Osteocyte (in vitro differentiated cells): ENCODE measurements around the gene SELL. TPM values are rescaled to one million over a fixed set of nuclear protein-coding genes. Genes with fewer than 3 reads are reported as not detected.

Experiments
- DNase-seq: peaks from one replicate; pipeline ENCODE4 v3.0.0; 2021; ENCODE audit warnings: mixed read lengths; ENCODE audit not compliant: unreplicated experiment; ENCODE audit errors: extremely low spot score
- H3K27ac Mint-ChIP-seq: one replicate; pipeline ENCODE4 v1.8.0; 2021; ENCODE audit warnings: mild to moderate bottlenecking, mixed read lengths; ENCODE audit not compliant: unreplicated experiment
- H3K27me3 Mint-ChIP-seq: one replicate; pipeline ENCODE4 v1.8.0; 2021; ENCODE audit warnings: mixed read lengths; ENCODE audit not compliant: unreplicated experiment
- H3K36me3 Mint-ChIP-seq: one replicate; pipeline ENCODE4 v1.8.0; 2021; ENCODE audit warnings: mixed read lengths; ENCODE audit not compliant: unreplicated experiment
- H3K4me1 Mint-ChIP-seq: one replicate; pipeline ENCODE4 v1.8.0; 2021; ENCODE audit warnings: mixed read lengths; ENCODE audit not compliant: unreplicated experiment
- H3K4me3 Mint-ChIP-seq: one replicate; pipeline ENCODE4 v1.8.0; 2021; ENCODE audit warnings: mild to moderate bottlenecking, moderate library complexity, mixed read lengths; ENCODE audit not compliant: unreplicated experiment
- H3K9me3 Mint-ChIP-seq: one replicate; pipeline ENCODE4 v1.8.0; 2021; ENCODE audit warnings: mixed read lengths; ENCODE audit not compliant: unreplicated experiment
- total RNA-seq: library from RNA; stranded (reverse); gene quantifications from 2 replicates; pipeline ENCODE4 v1.2.1, GENCODE V29; 2021
- TF ChIP-seq, protein P1 (sequence below): fragments of 200-600 bp; sonication (generic); IDR thresholded peaks from 2 replicates; pipeline ENCODE4 v1.5.0; 2021; ENCODE audit warnings: antibody characterized with exemption, mild to moderate bottlenecking, moderate library complexity

SELL gene
- total RNA-seq, 1 donor from 2014 or later: not detected

DNA sequence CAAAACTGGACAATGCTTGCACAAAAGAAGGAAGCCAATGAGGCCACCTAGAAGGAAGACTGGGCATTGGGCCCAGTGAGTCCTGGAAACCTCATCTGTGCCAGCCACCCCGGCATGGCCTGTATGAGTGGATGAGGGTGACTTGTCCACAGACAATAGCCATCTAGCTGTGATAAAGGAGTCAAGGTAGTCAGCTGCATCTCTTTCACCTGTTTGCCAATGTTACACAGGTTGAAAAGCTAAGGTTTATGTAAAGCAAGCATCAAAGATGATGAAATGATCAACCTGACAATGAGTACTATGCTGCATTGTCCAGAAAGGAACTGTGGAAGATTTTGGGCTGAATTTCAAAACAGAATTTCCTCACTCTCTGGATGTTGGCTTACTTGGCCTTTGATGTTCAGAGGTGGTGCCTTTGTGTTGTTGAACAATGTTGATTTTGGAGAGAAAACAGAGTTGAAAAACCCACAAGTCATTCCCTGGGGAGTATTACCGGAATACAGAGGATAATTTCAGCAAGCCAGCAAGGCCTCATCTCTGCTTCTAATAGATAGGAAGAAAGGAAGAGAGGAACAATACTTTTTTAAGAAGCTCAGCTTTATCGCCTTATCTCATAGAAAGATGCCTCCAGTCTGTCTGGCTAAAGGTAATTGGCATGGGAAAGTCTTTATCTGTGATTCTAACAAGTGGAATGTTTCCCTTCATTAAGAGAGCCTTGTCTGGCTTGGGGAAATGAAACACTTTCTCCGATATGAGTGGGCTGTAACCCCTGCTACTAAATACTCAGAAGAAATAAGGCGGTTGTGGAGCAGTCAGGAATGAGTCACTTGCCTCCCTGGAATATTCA lies 33.8 kb upstream of the SELL start:
- Mint-ChIP-seq H3K36me3 (no peaks in the 10 kb centered on the region), H3K9me3 (peaks cover 4% of the 10 kb centered on the region), H3K27me3 (peaks cover 33% of the 10 kb centered on the region), H3K27ac (no peak overlapping the region), H3K4me3 (no peak overlapping the region), H3K4me1 (peaks cover 14% of the 10 kb centered on the region)
- TF ChIP-seq, protein P1, sequence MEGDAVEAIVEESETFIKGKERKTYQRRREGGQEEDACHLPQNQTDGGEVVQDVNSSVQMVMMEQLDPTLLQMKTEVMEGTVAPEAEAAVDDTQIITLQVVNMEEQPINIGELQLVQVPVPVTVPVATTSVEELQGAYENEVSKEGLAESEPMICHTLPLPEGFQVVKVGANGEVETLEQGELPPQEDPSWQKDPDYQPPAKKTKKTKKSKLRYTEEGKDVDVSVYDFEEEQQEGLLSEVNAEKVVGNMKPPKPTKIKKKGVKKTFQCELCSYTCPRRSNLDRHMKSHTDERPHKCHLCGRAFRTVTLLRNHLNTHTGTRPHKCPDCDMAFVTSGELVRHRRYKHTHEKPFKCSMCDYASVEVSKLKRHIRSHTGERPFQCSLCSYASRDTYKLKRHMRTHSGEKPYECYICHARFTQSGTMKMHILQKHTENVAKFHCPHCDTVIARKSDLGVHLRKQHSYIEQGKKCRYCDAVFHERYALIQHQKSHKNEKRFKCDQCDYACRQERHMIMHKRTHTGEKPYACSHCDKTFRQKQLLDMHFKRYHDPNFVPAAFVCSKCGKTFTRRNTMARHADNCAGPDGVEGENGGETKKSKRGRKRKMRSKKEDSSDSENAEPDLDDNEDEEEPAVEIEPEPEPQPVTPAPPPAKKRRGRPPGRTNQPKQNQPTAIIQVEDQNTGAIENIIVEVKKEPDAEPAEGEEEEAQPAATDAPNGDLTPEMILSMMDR: no peak
- no peak for DNase-seq

DNA sequence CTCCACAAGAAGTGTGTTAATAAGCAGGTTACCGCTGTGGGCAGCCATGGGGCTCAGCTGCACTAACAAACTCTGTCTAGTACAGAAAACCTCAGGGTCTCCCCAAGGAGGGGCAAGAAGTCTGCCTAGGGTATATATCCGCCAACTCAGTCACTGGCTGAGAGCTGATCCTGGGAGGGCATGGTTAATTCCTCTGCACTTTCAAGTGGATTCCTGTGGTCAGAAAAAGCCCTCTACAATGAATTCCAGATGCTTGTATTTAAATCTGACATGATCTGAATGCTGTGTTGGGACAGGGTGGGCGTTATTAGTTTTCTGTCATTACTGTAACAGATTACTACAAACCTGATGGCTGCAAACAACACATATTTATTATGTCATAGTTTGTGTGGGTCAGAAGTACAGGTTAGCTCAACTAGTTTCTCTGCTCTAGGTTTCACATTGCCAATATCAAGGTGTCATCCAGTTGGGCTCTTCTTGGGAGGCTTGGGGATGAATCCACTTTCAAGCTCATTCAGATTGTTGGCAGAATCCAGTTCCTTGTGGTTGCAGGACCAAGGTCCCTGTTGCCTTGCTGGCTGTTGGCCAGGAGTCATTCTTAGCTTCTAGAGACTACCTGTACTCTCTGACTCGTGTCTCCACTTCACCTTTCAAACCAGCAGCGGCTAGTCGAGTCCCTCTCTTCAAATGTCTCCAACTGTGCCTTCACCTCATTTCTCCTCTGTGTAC lies 30.4 kb upstream of the SELL start:
- Mint-ChIP-seq H3K27ac (no peak overlapping the region), H3K4me1 (peaks cover 14% of the 10 kb centered on the region), H3K36me3 (no peaks in the 10 kb centered on the region), H3K9me3 (peaks cover 4% of the 10 kb centered on the region), H3K27me3 (peaks cover 42% of the 10 kb centered on the region), H3K4me3 (no peak overlapping the region)
- no peak for DNase-seq
- TF ChIP-seq, protein P1: no peak

DNA sequence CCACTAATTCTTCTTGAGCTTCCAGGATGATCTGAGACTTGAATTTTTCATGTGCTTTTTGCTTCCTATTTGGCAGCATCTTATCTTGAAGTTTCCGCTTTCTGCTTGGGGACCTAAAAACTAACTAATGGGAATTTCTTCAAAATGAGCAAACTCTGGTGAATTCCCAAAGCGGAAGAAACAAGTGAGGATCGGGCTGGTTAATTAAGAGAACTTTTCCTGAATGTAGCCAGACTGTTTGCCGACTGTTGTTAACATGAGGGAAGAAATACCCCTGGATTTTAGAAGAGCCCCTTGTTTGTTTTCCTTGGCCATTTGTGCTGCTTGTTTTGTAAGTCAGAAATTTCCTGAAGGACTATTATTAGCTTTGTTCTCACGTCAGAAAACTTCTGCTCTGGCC lies 28.6 kb upstream of the SELL start:
- no peaks in the 10 kb centered on the region for H3K36me3 Mint-ChIP-seq
- no peak overlapping the region for H3K4me3 Mint-ChIP-seq
- no peak for DNase-seq
- H3K9me3 Mint-ChIP-seq: peaks cover 4% of the 10 kb centered on the region
- H3K27ac Mint-ChIP-seq: no peak overlapping the region
- TF ChIP-seq, protein P1: no peak
- peaks cover 14% of the 10 kb centered on the region for H3K4me1 Mint-ChIP-seq
- H3K27me3 Mint-ChIP-seq: peaks cover 52% of the 10 kb centered on the region

DNA sequence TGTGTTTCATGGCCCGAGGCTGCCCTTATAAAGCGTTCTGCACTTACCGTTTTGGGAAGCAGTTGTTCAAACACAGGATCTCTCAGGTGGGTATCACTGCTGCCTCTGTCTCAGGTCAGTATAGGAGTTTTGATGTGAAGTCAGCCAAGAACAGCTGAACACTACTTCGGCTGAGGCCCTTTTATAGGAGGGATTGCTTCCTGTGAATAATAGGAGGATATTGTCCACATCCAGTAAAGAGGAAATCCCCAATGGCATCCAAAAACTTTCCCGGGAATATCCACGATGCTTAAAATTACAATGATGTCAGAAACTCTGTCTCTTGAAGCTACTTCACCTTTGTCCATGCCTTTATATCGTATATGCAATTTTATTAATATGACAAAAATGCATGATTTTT lies 22.5 kb upstream of the SELL start, which contains the start of gene SELE:
SELE (minus strand) TSS at position 156 of the 400 bp plus-strand sequence. CDS start 467 bp downstream, outside the sequence.
- Mint-ChIP-seq H3K27ac (no peak within 1 kb of the TSS), H3K36me3 (no peaks in the 10 kb centered on the region), H3K9me3 (no peaks in the 10 kb centered on the region), H3K4me1 (no peaks in the 10 kb centered on the region), H3K4me3 (no peak within 1 kb of the TSS), H3K27me3 (peaks cover 54% of the 10 kb centered on the region)
- no peak for DNase-seq
- TF ChIP-seq, protein P1: no peak

DNA sequence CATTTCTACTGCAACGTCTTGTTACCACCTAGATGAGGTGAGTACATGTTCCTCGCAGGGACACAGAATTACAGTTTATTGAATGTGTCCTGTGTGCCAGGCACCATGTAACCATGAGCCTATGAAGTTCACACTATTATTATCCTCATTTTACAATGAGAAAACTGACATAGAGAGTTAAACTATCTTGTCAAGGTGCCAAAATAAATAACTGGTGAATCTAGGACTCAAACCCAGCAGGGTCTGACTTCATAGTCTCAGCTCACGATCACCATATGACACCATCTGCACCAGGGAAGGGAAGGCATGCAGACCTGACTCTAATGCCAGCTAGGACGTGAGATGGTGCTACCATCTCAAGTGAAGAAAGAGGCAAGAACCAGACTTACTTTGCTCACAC lies 20.0 kb upstream of the SELL start:
- H3K4me3 Mint-ChIP-seq: no peak overlapping the region

More for the DNA sequence above, 20.0 kb upstream of the SELL start:
- no peaks in the 10 kb centered on the region for H3K4me1 Mint-ChIP-seq
- H3K27ac Mint-ChIP-seq: no peak overlapping the region
- H3K9me3 Mint-ChIP-seq: no peaks in the 10 kb centered on the region
- TF ChIP-seq, protein P1: no peak
- H3K36me3 Mint-ChIP-seq: no peaks in the 10 kb centered on the region
- no peak for DNase-seq
- peaks cover 52% of the 10 kb centered on the region for H3K27me3 Mint-ChIP-seq
